WTC11 (cell line): ENCODE data around the gene GALNTL6. TPM values are rescaled to one million over a fixed set of nuclear protein-coding genes. Genes with fewer than 3 reads are reported as not detected.

ENCODE experiments used
- ATAC-seq: fragments of 200-7000 bp; cut with Tn5 transposase; 2 replicates; pipeline ENCODE4 v1.10.0; 2021; ENCODE audit warnings: mild to moderate bottlenecking, moderate library complexity
- CTCF ChIA-PET: fragments of 300-600 bp; sonication (Branson Sonifier 250); formaldehyde crosslinking; loops from one replicate; lab custom pipeline; 2021; ENCODE audit warnings: antibody characterized with exemption; lab: Charles Lee
- POLR2A ChIA-PET: fragments of 350-600 bp; sonication (Branson Sonifier 250); formaldehyde crosslinking; loops from one replicate; lab custom pipeline; 2021; ENCODE audit warnings: antibody characterized with exemption; lab: Charles Lee
- DNase-seq: peaks from one replicate; pipeline ENCODE4 v3.0.0; 2021; ENCODE audit warnings: low spot score
- H3K27ac Mint-ChIP-seq: 2 replicates; pipeline ENCODE4 v1.8.0; 2021; ENCODE audit warnings: mixed read lengths
- H3K27me3 Mint-ChIP-seq: 2 replicates; pipeline ENCODE4 v1.8.0; 2021; ENCODE audit warnings: low read depth, mild to moderate bottlenecking, moderate library complexity, mixed read lengths
- H3K36me3 Mint-ChIP-seq: 2 replicates; pipeline ENCODE4 v1.8.0; 2021; ENCODE audit warnings: mixed read lengths
- H3K4me1 Mint-ChIP-seq: 2 replicates; pipeline ENCODE4 v1.8.0; 2022; ENCODE audit warnings: mixed read lengths
- H3K4me3 Mint-ChIP-seq: 2 replicates; pipeline ENCODE4 v1.8.0; 2021; ENCODE audit warnings: mild to moderate bottlenecking, moderate library complexity, mixed read lengths
- H3K9me3 Mint-ChIP-seq: 2 replicates; pipeline ENCODE4 v1.8.0; 2021; ENCODE audit warnings: mixed read lengths
- AFF4 ChIP-seq: sonication (generic); formaldehyde crosslinking; IDR thresholded peaks from 2 replicates; pipeline ENCODE4 v1.8.1; 2023; ENCODE audit warnings: mild to moderate bottlenecking, missing genetic modification reagents, borderline replicate concordance
- CBFB ChIP-seq: sonication (generic); formaldehyde crosslinking; IDR thresholded peaks from 2 replicates; pipeline ENCODE4 v1.8.1; 2022; ENCODE audit warnings: mild to moderate bottlenecking, low read depth, missing genetic modification reagents
- CTCF ChIP-seq: fragments of 200-600 bp; IDR thresholded peaks from 2 replicates; pipeline ENCODE4 v1.8.0; 2022; ENCODE audit warnings: antibody characterized with exemption
- EMX1 ChIP-seq: fragments of 250-450 bp; sonication (Bioruptor Pico); IDR thresholded peaks from 2 replicates; pipeline ENCODE4 v1.8.0; 2021; ENCODE audit warnings: mild to moderate bottlenecking
- ETV6 ChIP-seq: sonication (generic); formaldehyde crosslinking; IDR thresholded peaks from 2 replicates; pipeline ENCODE4 v1.8.1; 2022; ENCODE audit warnings: mild to moderate bottlenecking, missing genetic modification reagents
- FOXJ3 ChIP-seq: sonication (generic); formaldehyde crosslinking; IDR thresholded peaks from 2 replicates; pipeline ENCODE4 v1.9.0; 2021; ENCODE audit warnings: missing genetic modification reagents, mild to moderate bottlenecking, borderline replicate concordance
- GABPB1 ChIP-seq: sonication (generic); formaldehyde crosslinking; IDR thresholded peaks from 2 replicates; pipeline ENCODE4 v1.8.1; 2023; ENCODE audit warnings: mild to moderate bottlenecking, missing genetic modification reagents
- HMGA2 ChIP-seq: fragments of 250-450 bp; sonication (Bioruptor Pico); IDR thresholded peaks from 2 replicates; pipeline ENCODE4 v1.4.0; 2021; ENCODE audit warnings: mild to moderate bottlenecking, moderate library complexity
- MLX ChIP-seq: sonication (generic); formaldehyde crosslinking; IDR thresholded peaks from 2 replicates; pipeline ENCODE4 v1.8.1; 2023; ENCODE audit warnings: mild to moderate bottlenecking, missing genetic modification reagents, moderate library complexity
- MYBL2 ChIP-seq: sonication (generic); formaldehyde crosslinking; IDR thresholded peaks from 2 replicates; pipeline ENCODE4 v1.8.1; 2023; ENCODE audit warnings: mild to moderate bottlenecking, moderate library complexity, missing genetic modification reagents
- NFE2L1 ChIP-seq: sonication (generic); formaldehyde crosslinking; IDR thresholded peaks from 2 replicates; pipeline ENCODE4 v1.8.1; 2023; ENCODE audit warnings: missing genetic modification reagents
- NR2C2 ChIP-seq: sonication (generic); formaldehyde crosslinking; IDR thresholded peaks from 2 replicates; pipeline ENCODE4 v1.8.0; 2022; ENCODE audit warnings: mild to moderate bottlenecking, missing genetic modification reagents
- OVOL2 ChIP-seq: fragments of 250-450 bp; sonication (Bioruptor Pico); IDR thresholded peaks from 2 replicates; pipeline ENCODE4 v1.9.0; 2021; ENCODE audit warnings: mild to moderate bottlenecking, borderline replicate concordance
- RORB ChIP-seq: fragments of 250-450 bp; sonication (Bioruptor Pico); IDR thresholded peaks from 2 replicates; pipeline ENCODE4 v1.9.0; 2021; ENCODE audit warnings: mild to moderate bottlenecking
- SP1 ChIP-seq: sonication (generic); formaldehyde crosslinking; conservative IDR thresholded peaks from 2 replicates; pipeline ENCODE4 v1.8.1; 2022; ENCODE audit warnings: missing genetic modification reagents
- TEAD1 ChIP-seq: sonication (generic); formaldehyde crosslinking; IDR thresholded peaks from 2 replicates; pipeline ENCODE4 v1.8.0; 2022; ENCODE audit warnings: mild to moderate bottlenecking, missing genetic modification reagents
- ZBTB21 ChIP-seq: sonication (generic); formaldehyde crosslinking; IDR thresholded peaks from 2 replicates; pipeline ENCODE4 v1.8.1; 2023; ENCODE audit warnings: mild to moderate bottlenecking, missing genetic modification reagents, borderline replicate concordance
- ZNF263 ChIP-seq: sonication (generic); formaldehyde crosslinking; IDR thresholded peaks from 2 replicates; pipeline ENCODE4 v1.8.1; 2022; ENCODE audit warnings: low read depth, mild to moderate bottlenecking, moderate library complexity, missing genetic modification reagents
- ZNF317 ChIP-seq: sonication (generic); formaldehyde crosslinking; IDR thresholded peaks from 2 replicates; pipeline ENCODE4 v1.8.1; 2023; ENCODE audit warnings: low read depth, mild to moderate bottlenecking, moderate library complexity, missing genetic modification reagents, borderline replicate concordance
- ZNF671 ChIP-seq: fragments of 250-450 bp; sonication (Bioruptor Pico); IDR thresholded peaks from 2 replicates; pipeline ENCODE4 v1.8.0; 2021; ENCODE audit warnings: mild to moderate bottlenecking
- total RNA-seq: library from RNA; stranded (reverse); gene quantifications from 3 replicates; pipeline ENCODE4 v1.2.3, GENCODE V29; 2021
- TF ChIP-seq, protein P1 (sequence below): sonication (generic); formaldehyde crosslinking; IDR thresholded peaks from 2 replicates; pipeline ENCODE4 v1.8.0; 2023; ENCODE audit warnings: missing genetic modification reagents, mild to moderate bottlenecking, borderline replicate concordance
- TF ChIP-seq, protein P2 (sequence below): sonication (generic); formaldehyde crosslinking; conservative IDR thresholded peaks from 2 replicates; pipeline ENCODE4 v1.8.1; 2023; ENCODE audit warnings: mild to moderate bottlenecking, low read depth, missing genetic modification reagents, moderate library complexity

The GALNTL6 gene
- total RNA-seq, 1 experiment from 2014 or later, result 0.24 TPM

DNA sequence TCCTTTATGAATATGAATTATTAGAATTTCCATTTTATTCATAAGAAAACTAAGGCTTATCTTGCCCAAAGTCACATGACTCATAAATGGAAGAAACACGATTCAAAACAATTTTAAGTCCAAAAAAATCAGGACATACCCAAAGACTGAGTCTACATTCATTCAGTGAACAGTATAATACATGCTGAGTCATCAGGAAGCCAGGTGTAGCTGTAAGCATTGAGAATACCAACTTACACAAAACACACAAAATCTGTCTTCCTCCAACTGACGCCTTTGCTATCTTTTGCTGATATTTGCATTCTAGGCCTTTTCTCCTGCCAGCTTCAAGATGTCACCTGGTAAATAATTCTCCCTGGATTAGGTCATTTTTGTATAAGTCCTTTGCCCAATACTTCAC, 835.3 kb downstream of the GALNTL6 start:
- TF ChIP-seq FOXJ3 (CRISPR knock-in tag), result no peak
- TF ChIP-seq ZNF317 (CRISPR knock-in tag), result no peak
- no peak for TF ChIP-seq CBFB (CRISPR knock-in tag)
- no peak for TF ChIP-seq ZNF263 (CRISPR knock-in tag)
- TF ChIP-seq EMX1, result no peak
- Mint-ChIP-seq H3K4me3 (no peak overlapping the region), H3K27me3 (no peaks in the 10 kb centered on the region), H3K36me3 (no peaks in the 10 kb centered on the region), H3K27ac (no peak overlapping the region; the same call in 1 of the 2 replicates), H3K4me1 (peaks cover 28% of the 10 kb centered on the region), H3K9me3 (no peaks in the 10 kb centered on the region)
- DNase-seq, result no peak
- ATAC-seq, result no peak
- ChIA-PET CTCF (interaction anchor here (1.2 kb wide), 1 partner anchor 105 kb away, joined by 5 read pairs; no protein-coding TSS in a partner anchor), POLR2A (no interaction called here)

DNA sequence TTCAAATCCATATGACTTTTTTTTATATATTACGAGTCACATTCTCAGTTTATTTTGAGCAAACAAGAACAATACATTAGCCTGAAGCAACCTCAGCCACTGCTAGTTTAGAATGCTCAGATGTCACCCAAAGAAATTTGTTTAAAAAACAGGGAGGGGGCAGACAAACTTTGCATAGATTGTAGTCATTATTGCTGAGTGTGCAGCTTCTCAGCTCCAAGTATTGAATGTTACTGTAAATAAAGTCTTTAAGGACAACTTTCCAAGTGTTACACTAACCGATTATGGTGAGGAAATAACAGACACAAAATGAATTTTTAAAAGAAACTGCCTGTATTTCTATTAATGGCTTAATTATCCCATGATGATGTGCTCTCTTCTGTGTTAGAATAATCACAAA, 835.9 kb downstream of the GALNTL6 start:
- no peak for DNase-seq
- peaks cover 30% of the 10 kb centered on the region for H3K4me1 Mint-ChIP-seq
- H3K4me3 Mint-ChIP-seq, result no peak overlapping the region
- CTCF ChIA-PET, result interaction anchor here (1.2 kb wide), 1 partner anchor 105 kb away, joined by 5 read pairs; no protein-coding TSS in a partner anchor
- POLR2A ChIA-PET, result no interaction called here
- H3K27me3 Mint-ChIP-seq, result no peaks in the 10 kb centered on the region
- H3K9me3 Mint-ChIP-seq, result no peaks in the 10 kb centered on the region
- H3K36me3 Mint-ChIP-seq, result no peaks in the 10 kb centered on the region
- no peak for ATAC-seq
- no peak overlapping the region for H3K27ac Mint-ChIP-seq
- TF ChIP-seq, protein P1, sequence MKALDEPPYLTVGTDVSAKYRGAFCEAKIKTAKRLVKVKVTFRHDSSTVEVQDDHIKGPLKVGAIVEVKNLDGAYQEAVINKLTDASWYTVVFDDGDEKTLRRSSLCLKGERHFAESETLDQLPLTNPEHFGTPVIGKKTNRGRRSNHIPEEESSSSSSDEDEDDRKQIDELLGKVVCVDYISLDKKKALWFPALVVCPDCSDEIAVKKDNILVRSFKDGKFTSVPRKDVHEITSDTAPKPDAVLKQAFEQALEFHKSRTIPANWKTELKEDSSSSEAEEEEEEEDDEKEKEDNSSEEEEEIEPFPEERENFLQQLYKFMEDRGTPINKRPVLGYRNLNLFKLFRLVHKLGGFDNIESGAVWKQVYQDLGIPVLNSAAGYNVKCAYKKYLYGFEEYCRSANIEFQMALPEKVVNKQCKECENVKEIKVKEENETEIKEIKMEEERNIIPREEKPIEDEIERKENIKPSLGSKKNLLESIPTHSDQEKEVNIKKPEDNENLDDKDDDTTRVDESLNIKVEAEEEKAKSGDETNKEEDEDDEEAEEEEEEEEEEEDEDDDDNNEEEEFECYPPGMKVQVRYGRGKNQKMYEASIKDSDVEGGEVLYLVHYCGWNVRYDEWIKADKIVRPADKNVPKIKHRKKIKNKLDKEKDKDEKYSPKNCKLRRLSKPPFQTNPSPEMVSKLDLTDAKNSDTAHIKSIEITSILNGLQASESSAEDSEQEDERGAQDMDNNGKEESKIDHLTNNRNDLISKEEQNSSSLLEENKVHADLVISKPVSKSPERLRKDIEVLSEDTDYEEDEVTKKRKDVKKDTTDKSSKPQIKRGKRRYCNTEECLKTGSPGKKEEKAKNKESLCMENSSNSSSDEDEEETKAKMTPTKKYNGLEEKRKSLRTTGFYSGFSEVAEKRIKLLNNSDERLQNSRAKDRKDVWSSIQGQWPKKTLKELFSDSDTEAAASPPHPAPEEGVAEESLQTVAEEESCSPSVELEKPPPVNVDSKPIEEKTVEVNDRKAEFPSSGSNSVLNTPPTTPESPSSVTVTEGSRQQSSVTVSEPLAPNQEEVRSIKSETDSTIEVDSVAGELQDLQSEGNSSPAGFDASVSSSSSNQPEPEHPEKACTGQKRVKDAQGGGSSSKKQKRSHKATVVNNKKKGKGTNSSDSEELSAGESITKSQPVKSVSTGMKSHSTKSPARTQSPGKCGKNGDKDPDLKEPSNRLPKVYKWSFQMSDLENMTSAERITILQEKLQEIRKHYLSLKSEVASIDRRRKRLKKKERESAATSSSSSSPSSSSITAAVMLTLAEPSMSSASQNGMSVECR (CRISPR knock-in tag), result no peak
- TF ChIP-seq, protein P2, sequence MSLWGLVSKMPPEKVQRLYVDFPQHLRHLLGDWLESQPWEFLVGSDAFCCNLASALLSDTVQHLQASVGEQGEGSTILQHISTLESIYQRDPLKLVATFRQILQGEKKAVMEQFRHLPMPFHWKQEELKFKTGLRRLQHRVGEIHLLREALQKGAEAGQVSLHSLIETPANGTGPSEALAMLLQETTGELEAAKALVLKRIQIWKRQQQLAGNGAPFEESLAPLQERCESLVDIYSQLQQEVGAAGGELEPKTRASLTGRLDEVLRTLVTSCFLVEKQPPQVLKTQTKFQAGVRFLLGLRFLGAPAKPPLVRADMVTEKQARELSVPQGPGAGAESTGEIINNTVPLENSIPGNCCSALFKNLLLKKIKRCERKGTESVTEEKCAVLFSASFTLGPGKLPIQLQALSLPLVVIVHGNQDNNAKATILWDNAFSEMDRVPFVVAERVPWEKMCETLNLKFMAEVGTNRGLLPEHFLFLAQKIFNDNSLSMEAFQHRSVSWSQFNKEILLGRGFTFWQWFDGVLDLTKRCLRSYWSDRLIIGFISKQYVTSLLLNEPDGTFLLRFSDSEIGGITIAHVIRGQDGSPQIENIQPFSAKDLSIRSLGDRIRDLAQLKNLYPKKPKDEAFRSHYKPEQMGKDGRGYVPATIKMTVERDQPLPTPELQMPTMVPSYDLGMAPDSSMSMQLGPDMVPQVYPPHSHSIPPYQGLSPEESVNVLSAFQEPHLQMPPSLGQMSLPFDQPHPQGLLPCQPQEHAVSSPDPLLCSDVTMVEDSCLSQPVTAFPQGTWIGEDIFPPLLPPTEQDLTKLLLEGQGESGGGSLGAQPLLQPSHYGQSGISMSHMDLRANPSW (CRISPR knock-in tag), result no peak
- TF ChIP-seq ZNF671 (CRISPR knock-in tag) (no peak), TEAD1 (no peak), MYBL2 (CRISPR knock-in tag) (no peak), HMGA2 (CRISPR knock-in tag) (no peak), FOXJ3 (CRISPR knock-in tag) (no peak), OVOL2 (CRISPR knock-in tag) (no peak), NR2C2 (CRISPR knock-in tag) (no peak), ETV6 (CRISPR knock-in tag) (no peak), ZBTB21 (CRISPR knock-in tag) (no peak), MLX (CRISPR knock-in tag) (no peak), AFF4 (CRISPR knock-in tag) (no peak), GABPB1 (CRISPR knock-in tag) (no peak), NFE2L1 (no peak), CTCF (no peak), SP1 (CRISPR knock-in tag) (no peak), RORB (CRISPR knock-in tag) (no peak)
